A204.1 (cell line): ENCODE results near the gene ZNF518B.
A peak's percentile ranks its signal among the peaks of the same experiment; 100 is the strongest.
"Not testable (repeated sequence)": the region's sequence is repeated elsewhere in the genome, so short reads cannot be mapped to it uniquely, and the experiment has no call there.

Experiments
- FAIRE-seq: peaks from 2 replicates; lab custom pipeline; 2012; peaks lifted over from hg19 to GRCh38; lab: Jason Lieb, UNC

Gene ZNF518B

GRCh38 chr4:10456595-10457254 is 501 bp downstream of the ZNF518B start:
- no peak for FAIRE-seq

GRCh38 chr4:10456260-10456594 is 999 bp downstream of the ZNF518B start:
- no peak for FAIRE-seq

GRCh38 chr4:10455133-10455532 is 2.1 kb downstream of the ZNF518B start:
- no peak for FAIRE-seq

GRCh38 chr4:10454726-10455125 is 2.5 kb downstream of the ZNF518B start:
- FAIRE-seq: no peak

- no peak for FAIRE-seq
Measured at GRCh38 chr4:10454121-10454520, 3.1 kb downstream of the ZNF518B start.

- no peak for FAIRE-seq
Measured at GRCh38 chr4:10448991-10449390, 8.2 kb downstream of the ZNF518B start.

- no peak for FAIRE-seq
Measured at GRCh38 chr4:10442976-10443375, 14.2 kb downstream of the ZNF518B start.

- FAIRE-seq: no peak
Measured at GRCh38 chr4:10441512-10441911, 15.7 kb downstream of the ZNF518B start.

- FAIRE-seq: no peak
Measured at GRCh38 chr4:10438924-10439323, 18.3 kb downstream of the ZNF518B start.

GRCh38 chr4:10437735-10438134 is 19.5 kb downstream of the ZNF518B start:
- FAIRE-seq: no peak

- FAIRE-seq: not testable (repeated sequence)
Measured at GRCh38 chr4:10427680-10428079, 29.5 kb downstream of the ZNF518B start.

GRCh38 chr4:10421344-10422055 is 35.7 kb downstream of the ZNF518B start:
- no peak for FAIRE-seq

- no peak for FAIRE-seq
Measured at GRCh38 chr4:10417740-10418139, 39.5 kb downstream of the ZNF518B start.

GRCh38 chr4:10416441-10416840 is 40.8 kb downstream of the ZNF518B start:
- no peak for FAIRE-seq

- no peak for FAIRE-seq
Measured at GRCh38 chr4:10413177-10413576, 44.0 kb downstream of the ZNF518B start.

- FAIRE-seq: no peak
Measured at GRCh38 chr4:10405672-10406071, 51.6 kb downstream of the ZNF518B start.

GRCh38 chr4:10403633-10404445 is 53.4 kb downstream of the ZNF518B start:
- peak; percentile 41 for FAIRE-seq

GRCh38 chr4:10395971-10396580 is 61.1 kb downstream of the ZNF518B start:
- FAIRE-seq: no peak
